GM23338 (cell line): ENCODE results near the gene CD9. TPM values are rescaled to one million over a fixed set of nuclear protein-coding genes. Genes with fewer than 3 reads are reported as not detected.

Experiments
- ATAC-seq: fragments of 200-7000 bp; cut with Tn5 transposase; 3 replicates; pipeline ENCODE4 v1.9.1; 2020
- DNase-seq: peaks from one replicate; pipeline ENCODE4 v3.0.0-alpha.2; 2015; ENCODE audit warnings: low spot score
- H2AFZ ChIP-seq: fragments of 200-600 bp; sonication (generic); 2 replicates; pipeline ENCODE4 v1.8.0; 2016; ENCODE audit warnings: antibody characterized with exemption, mild to moderate bottlenecking, moderate library complexity
- H3F3A ChIP-seq: fragments of 200-600 bp; sonication (generic); replicated peaks from 2 replicates; pipeline ENCODE4 v1.8.0; 2017; ENCODE audit warnings: antibody characterized with exemption, mixed run types, low read depth
- H3K27ac ChIP-seq: fragments of 200-600 bp; sonication (generic); 2 replicates; pipeline ENCODE4 v1.6.1; 2016; ENCODE audit warnings: low read depth
- H3K27me3 ChIP-seq: fragments of 200-600 bp; sonication (generic); 2 replicates; pipeline ENCODE4 v1.8.0; 2016; ENCODE audit warnings: mild to moderate bottlenecking, mixed run types, moderate library complexity; ENCODE audit not compliant: insufficient read depth
- H3K36me3 ChIP-seq: fragments of 200-600 bp; sonication (generic); 2 replicates; pipeline ENCODE4 v1.8.0; 2016; ENCODE audit warnings: mild to moderate bottlenecking; ENCODE audit not compliant: insufficient read depth
- H3K4me1 ChIP-seq: fragments of 200-600 bp; sonication (generic); 2 replicates; pipeline ENCODE4 v1.8.0; 2016; ENCODE audit warnings: mild to moderate bottlenecking, moderate library complexity; ENCODE audit not compliant: insufficient read depth
- H3K4me2 ChIP-seq: fragments of 200-600 bp; sonication (generic); 2 replicates; pipeline ENCODE4 v1.7.1; 2017; ENCODE audit warnings: mixed run types
- H3K4me3 ChIP-seq: fragments of 200-600 bp; sonication (generic); 2 replicates; pipeline ENCODE4 v1.6.1; 2016; ENCODE audit warnings: mixed run types
- H3K79me2 ChIP-seq: fragments of 200-600 bp; sonication (generic); replicated peaks from 2 replicates; pipeline ENCODE4 v1.8.0; 2017; ENCODE audit warnings: mild to moderate bottlenecking; ENCODE audit not compliant: insufficient read depth
- H3K9me2 ChIP-seq: fragments of 200-600 bp; sonication (generic); 2 replicates; pipeline ENCODE4 v1.8.0; 2017; ENCODE audit not compliant: insufficient read depth
- H4K20me1 ChIP-seq: fragments of 200-600 bp; sonication (generic); replicated peaks from 2 replicates; pipeline ENCODE4 v1.8.0; 2017; ENCODE audit warnings: mild to moderate bottlenecking; ENCODE audit not compliant: insufficient read depth
- H3K27ac Mint-ChIP-seq: 2 replicates; pipeline ENCODE4 v1.8.0; 2020; ENCODE audit warnings: inconsistent platforms, mild to moderate bottlenecking, moderate library complexity, mixed read lengths
- H3K27me3 Mint-ChIP-seq: 3 replicates; pipeline ENCODE4 v1.8.0; 2022; ENCODE audit warnings: low read depth, mild to moderate bottlenecking, moderate library complexity, mixed read lengths, inconsistent platforms; ENCODE audit not compliant: insufficient read depth, poor library complexity
- H3K36me3 Mint-ChIP-seq: 3 replicates; pipeline ENCODE4 v1.8.0; 2021; ENCODE audit warnings: low read depth, mild to moderate bottlenecking, inconsistent platforms, moderate library complexity, mixed read lengths
- H3K4me1 Mint-ChIP-seq: 3 replicates; pipeline ENCODE4 v1.8.0; 2020; ENCODE audit warnings: mild to moderate bottlenecking, inconsistent platforms, mixed read lengths
- H3K4me3 Mint-ChIP-seq: 3 replicates; pipeline ENCODE4 v1.8.0; 2021; ENCODE audit warnings: moderate library complexity, mild to moderate bottlenecking, inconsistent platforms, mixed read lengths
- H3K9me3 Mint-ChIP-seq: 3 replicates; pipeline ENCODE4 v1.8.0; 2020; ENCODE audit warnings: moderate library complexity, mild to moderate bottlenecking, inconsistent platforms, mixed read lengths
- CREB1 ChIP-seq: fragments of 250-450 bp; sonication (Bioruptor Pico); IDR thresholded peaks from 2 replicates; pipeline ENCODE4 v1.5.0; 2020; ENCODE audit warnings: low read depth, mild to moderate bottlenecking, moderate library complexity
- ETS1 ChIP-seq: IDR thresholded peaks from 2 replicates; pipeline ENCODE4 v1.6.1; 2016; ENCODE audit warnings: antibody characterized with exemption
- JUNB ChIP-seq: IDR thresholded peaks from one replicate; pipeline ENCODE4 v1.6.1; 2016; ENCODE audit warnings: antibody characterized with exemption; ENCODE audit not compliant: unreplicated experiment
- ZNF114 ChIP-seq: fragments of 250-450 bp; sonication (Bioruptor Pico); IDR thresholded peaks from 2 replicates; pipeline ENCODE4 v1.5.0; 2020; ENCODE audit warnings: mild to moderate bottlenecking, moderate library complexity
- ZNF331 ChIP-seq: fragments of 250-450 bp; sonication (Bioruptor Pico); IDR thresholded peaks from 2 replicates; pipeline ENCODE4 v1.5.0; 2020; ENCODE audit warnings: low read depth, mild to moderate bottlenecking, moderate library complexity
- polyA plus RNA-seq: library from polyadenylated mRNA; unstranded; fragments of >200 nt; fragmentation: Nextera tagmentation; extraction: Ambion mirVana; gene quantifications from 2 replicates; pipeline ENCODE4 v1.2.1, GENCODE V29; 2016
- total RNA-seq: library from RNA; depleted of rRNA; stranded (reverse); fragments of >200 nt; shearing (Covaris generic); gene quantifications from 2 replicates; pipeline ENCODE4 v1.2.3, GENCODE V29; 2014
- TF ChIP-seq, protein P1 (sequence below), 2 experiments: fragments of 200-600 bp in 1 of 2; sonication (generic) in 1 of 2; conservative IDR thresholded peaks; 2 replicates each; pipeline versions ENCODE4 v1.5.1 to v1.6.1; 2016 to 2017; ENCODE audit warnings: antibody characterized with exemption in 2 of 2, low read depth in 2 of 2, mild to moderate bottlenecking in 2 of 2, moderate library complexity in 1 of 2
- TF ChIP-seq, protein P2 (sequence below): fragments of 250-450 bp; sonication (Bioruptor Pico); IDR thresholded peaks from 2 replicates; pipeline ENCODE4 v1.5.0; 2020; ENCODE audit warnings: mild to moderate bottlenecking, moderate library complexity
- TF ChIP-seq, protein P3 (sequence below): IDR thresholded peaks from one replicate; pipeline ENCODE4 v1.6.1; 2018; ENCODE audit warnings: antibody characterized with exemption; ENCODE audit not compliant: unreplicated experiment

The CD9 gene
- total and polyA plus RNA-seq, 2 experiments from 2014 or later, result 222 to 251 TPM

DNA sequence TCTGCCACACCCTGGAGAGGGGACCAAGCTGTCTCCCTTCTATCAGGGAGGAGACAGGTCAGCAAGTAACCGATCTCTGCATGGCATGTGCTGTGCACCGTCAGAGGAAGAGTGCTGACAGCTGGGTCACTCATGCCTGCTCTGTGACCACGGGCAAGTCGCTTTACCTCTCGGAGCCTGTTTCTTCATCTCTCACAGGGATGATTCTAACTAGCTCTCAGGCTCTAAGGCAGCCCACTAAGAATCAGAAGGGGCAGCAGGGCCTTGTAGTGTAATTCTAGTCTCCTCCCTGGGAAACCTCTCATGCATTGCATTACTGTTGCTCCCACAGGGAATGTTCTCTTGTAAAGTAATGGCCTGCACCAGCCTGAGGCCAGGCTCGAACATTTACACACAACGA lies 11.9 kb downstream of the CD9 start (continued):
- no peak for TF ChIP-seq ZNF114 (CRISPR knock-in tag)
- TF ChIP-seq, protein P1, sequence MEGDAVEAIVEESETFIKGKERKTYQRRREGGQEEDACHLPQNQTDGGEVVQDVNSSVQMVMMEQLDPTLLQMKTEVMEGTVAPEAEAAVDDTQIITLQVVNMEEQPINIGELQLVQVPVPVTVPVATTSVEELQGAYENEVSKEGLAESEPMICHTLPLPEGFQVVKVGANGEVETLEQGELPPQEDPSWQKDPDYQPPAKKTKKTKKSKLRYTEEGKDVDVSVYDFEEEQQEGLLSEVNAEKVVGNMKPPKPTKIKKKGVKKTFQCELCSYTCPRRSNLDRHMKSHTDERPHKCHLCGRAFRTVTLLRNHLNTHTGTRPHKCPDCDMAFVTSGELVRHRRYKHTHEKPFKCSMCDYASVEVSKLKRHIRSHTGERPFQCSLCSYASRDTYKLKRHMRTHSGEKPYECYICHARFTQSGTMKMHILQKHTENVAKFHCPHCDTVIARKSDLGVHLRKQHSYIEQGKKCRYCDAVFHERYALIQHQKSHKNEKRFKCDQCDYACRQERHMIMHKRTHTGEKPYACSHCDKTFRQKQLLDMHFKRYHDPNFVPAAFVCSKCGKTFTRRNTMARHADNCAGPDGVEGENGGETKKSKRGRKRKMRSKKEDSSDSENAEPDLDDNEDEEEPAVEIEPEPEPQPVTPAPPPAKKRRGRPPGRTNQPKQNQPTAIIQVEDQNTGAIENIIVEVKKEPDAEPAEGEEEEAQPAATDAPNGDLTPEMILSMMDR (conservative IDR thresholded peaks at IDR 0.05; ENCODE audit: low read depth in 2 of 2), result no peak
- TF ChIP-seq, protein P2, sequence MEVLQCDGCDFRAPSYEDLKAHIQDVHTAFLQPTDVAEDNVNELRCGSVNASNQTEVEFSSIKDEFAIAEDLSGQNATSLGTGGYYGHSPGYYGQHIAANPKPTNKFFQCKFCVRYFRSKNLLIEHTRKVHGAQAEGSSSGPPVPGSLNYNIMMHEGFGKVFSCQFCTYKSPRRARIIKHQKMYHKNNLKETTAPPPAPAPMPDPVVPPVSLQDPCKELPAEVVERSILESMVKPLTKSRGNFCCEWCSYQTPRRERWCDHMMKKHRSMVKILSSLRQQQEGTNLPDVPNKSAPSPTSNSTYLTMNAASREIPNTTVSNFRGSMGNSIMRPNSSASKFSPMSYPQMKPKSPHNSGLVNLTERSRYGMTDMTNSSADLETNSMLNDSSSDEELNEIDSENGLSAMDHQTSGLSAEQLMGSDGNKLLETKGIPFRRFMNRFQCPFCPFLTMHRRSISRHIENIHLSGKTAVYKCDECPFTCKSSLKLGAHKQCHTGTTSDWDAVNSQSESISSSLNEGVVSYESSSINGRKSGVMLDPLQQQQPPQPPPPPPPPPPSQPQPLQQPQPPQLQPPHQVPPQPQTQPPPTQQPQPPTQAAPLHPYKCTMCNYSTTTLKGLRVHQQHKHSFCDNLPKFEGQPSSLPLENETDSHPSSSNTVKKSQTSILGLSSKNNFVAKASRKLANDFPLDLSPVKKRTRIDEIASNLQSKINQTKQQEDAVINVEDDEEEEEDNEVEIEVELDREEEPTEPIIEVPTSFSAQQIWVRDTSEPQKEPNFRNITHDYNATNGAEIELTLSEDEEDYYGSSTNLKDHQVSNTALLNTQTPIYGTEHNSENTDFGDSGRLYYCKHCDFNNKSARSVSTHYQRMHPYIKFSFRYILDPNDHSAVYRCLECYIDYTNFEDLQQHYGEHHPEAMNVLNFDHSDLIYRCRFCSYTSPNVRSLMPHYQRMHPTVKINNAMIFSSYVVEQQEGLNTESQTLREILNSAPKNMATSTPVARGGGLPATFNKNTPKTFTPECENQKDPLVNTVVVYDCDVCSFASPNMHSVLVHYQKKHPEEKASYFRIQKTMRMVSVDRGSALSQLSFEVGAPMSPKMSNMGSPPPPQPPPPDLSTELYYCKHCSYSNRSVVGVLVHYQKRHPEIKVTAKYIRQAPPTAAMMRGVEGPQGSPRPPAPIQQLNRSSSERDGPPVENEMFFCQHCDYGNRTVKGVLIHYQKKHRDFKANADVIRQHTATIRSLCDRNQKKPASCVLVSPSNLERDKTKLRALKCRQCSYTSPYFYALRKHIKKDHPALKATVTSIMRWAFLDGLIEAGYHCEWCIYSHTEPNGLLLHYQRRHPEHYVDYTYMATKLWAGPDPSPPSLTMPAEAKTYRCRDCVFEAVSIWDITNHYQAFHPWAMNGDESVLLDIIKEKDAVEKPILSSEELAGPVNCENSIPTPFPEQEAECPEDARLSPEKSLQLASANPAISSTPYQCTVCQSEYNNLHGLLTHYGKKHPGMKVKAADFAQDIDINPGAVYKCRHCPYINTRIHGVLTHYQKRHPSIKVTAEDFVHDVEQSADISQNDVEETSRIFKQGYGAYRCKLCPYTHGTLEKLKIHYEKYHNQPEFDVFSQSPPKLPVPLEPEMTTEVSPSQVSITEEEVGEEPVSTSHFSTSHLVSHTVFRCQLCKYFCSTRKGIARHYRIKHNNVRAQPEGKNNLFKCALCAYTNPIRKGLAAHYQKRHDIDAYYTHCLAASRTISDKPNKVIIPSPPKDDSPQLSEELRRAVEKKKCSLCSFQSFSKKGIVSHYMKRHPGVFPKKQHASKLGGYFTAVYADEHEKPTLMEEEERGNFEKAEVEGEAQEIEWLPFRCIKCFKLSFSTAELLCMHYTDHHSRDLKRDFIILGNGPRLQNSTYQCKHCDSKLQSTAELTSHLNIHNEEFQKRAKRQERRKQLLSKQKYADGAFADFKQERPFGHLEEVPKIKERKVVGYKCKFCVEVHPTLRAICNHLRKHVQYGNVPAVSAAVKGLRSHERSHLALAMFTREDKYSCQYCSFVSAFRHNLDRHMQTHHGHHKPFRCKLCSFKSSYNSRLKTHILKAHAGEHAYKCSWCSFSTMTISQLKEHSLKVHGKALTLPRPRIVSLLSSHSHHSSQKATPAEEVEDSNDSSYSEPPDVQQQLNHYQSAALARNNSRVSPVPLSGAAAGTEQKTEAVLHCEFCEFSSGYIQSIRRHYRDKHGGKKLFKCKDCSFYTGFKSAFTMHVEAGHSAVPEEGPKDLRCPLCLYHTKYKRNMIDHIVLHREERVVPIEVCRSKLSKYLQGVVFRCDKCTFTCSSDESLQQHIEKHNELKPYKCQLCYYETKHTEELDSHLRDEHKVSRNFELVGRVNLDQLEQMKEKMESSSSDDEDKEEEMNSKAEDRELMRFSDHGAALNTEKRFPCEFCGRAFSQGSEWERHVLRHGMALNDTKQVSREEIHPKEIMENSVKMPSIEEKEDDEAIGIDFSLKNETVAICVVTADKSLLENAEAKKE (CRISPR knock-in tag), result no peak

DNA sequence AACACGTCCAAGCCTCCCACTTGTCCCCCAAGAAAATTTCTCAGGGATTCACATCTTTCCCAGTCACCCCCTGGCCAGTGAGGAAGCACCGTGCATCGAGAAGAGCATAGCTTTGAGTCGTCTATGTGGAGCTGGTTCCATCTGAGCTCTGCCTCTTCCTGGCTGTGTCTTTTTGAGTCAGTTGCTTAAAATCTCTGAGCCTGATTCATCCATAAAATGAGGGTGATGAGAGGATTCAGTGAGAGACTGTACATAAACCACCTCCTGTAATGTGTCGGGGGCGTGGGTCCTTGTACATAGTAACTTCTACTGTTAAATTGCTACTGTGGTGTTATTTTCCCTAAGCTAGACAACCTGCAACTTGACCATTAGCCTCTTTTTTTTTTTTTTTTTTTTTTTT lies 13.8 kb downstream of the CD9 start:
- Histone ChIP-seq H4K20me1 (peaks cover 3% of the 10 kb centered on the region; the same call in 1 of the 2 replicates), H3K36me3 (no peaks in the 10 kb centered on the region; the same call in 1 of the 2 replicates), H3K4me3 (no peak overlapping the region), H3K9me2 (no peaks in the 10 kb centered on the region), H2AFZ (no peak overlapping the region), H3K4me1 (peaks cover 78% of the 10 kb centered on the region), H3K79me2 (peaks cover 84% of the 10 kb centered on the region), H3K27me3 (no peaks in the 10 kb centered on the region), H3K27ac (peak overlapping the region; percentile 96), H3K4me2 (peak overlapping the region; percentile 57), H3F3A (peaks cover 13% of the 10 kb centered on the region; the same call in 1 of the 2 replicates)
- peaks cover 39% of the 10 kb centered on the region for H3K27me3 Mint-ChIP-seq
- H3K4me3 Mint-ChIP-seq, result no peak overlapping the region
- no peaks in the 10 kb centered on the region for H3K9me3 Mint-ChIP-seq
- peaks cover 42% of the 10 kb centered on the region for H3K36me3 Mint-ChIP-seq
- peaks cover 89% of the 10 kb centered on the region for H3K4me1 Mint-ChIP-seq
- no peak for TF ChIP-seq ZNF114 (CRISPR knock-in tag)
- TF ChIP-seq, protein P1 (conservative IDR thresholded peaks at IDR 0.05; ENCODE audit: low read depth in 2 of 2), result no peak
- TF ChIP-seq CREB1, result no peak
- TF ChIP-seq JUNB, result no peak
- TF ChIP-seq ZNF331 (CRISPR knock-in tag), result no peak
- TF ChIP-seq ETS1, result no peak
- TF ChIP-seq, protein P3, sequence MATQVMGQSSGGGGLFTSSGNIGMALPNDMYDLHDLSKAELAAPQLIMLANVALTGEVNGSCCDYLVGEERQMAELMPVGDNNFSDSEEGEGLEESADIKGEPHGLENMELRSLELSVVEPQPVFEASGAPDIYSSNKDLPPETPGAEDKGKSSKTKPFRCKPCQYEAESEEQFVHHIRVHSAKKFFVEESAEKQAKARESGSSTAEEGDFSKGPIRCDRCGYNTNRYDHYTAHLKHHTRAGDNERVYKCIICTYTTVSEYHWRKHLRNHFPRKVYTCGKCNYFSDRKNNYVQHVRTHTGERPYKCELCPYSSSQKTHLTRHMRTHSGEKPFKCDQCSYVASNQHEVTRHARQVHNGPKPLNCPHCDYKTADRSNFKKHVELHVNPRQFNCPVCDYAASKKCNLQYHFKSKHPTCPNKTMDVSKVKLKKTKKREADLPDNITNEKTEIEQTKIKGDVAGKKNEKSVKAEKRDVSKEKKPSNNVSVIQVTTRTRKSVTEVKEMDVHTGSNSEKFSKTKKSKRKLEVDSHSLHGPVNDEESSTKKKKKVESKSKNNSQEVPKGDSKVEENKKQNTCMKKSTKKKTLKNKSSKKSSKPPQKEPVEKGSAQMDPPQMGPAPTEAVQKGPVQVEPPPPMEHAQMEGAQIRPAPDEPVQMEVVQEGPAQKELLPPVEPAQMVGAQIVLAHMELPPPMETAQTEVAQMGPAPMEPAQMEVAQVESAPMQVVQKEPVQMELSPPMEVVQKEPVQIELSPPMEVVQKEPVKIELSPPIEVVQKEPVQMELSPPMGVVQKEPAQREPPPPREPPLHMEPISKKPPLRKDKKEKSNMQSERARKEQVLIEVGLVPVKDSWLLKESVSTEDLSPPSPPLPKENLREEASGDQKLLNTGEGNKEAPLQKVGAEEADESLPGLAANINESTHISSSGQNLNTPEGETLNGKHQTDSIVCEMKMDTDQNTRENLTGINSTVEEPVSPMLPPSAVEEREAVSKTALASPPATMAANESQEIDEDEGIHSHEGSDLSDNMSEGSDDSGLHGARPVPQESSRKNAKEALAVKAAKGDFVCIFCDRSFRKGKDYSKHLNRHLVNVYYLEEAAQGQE, result no peak
- DNase-seq (no peak), ATAC-seq (no peak)
- H3K27ac Mint-ChIP-seq, result peak overlapping the region; percentile 99
